Anterior cingulate cortex (tissue), 58 donors: Measurements from ENCODE around the gene LILRA5.
"Not testable (repeated sequence)": the region's sequence is repeated elsewhere in the genome, so short reads cannot be mapped to it uniquely, and the experiment has no call there.

ENCODE experiments used
- DNase-seq, 58 donors: peaks; one replicate each; lab custom pipeline; 2025; lab: John Stamatoyannopoulos, UW

The LILRA5 gene

GRCh38 chr19:54307389-54308020, 5.5 kb downstream of the LILRA5 start:
- no peak for DNase-seq

- no peak for DNase-seq
Measured at GRCh38 chr19:54305141-54305540, 7.8 kb downstream of the LILRA5 start.

GRCh38 chr19:54302257-54302656, 10.7 kb downstream of the LILRA5 start:
- DNase-seq: no peak

- no peak for DNase-seq
Measured at GRCh38 chr19:54299515-54299914, 13.5 kb downstream of the LILRA5 start.

GRCh38 chr19:54299126-54299498, 13.9 kb downstream of the LILRA5 start:
- no peak for DNase-seq

- DNase-seq: no peak
Measured at GRCh38 chr19:54298357-54299125, 14.4 kb downstream of the LILRA5 start.

GRCh38 chr19:54297759-54298305, 15.1 kb downstream of the LILRA5 start:
- no peak for DNase-seq

GRCh38 chr19:54294539-54294938, 18.4 kb downstream of the LILRA5 start:
- no peak for DNase-seq

- DNase-seq: not testable (repeated sequence)
Measured at GRCh38 chr19:54289160-54289559, 23.8 kb downstream of the LILRA5 start.

GRCh38 chr19:54287456-54287855, 25.5 kb downstream of the LILRA5 start:
- peak in 1 of 58 donors; percentile 7 for DNase-seq

- DNase-seq: not testable (repeated sequence)
Measured at GRCh38 chr19:54286283-54286682, 26.7 kb downstream of the LILRA5 start.

- DNase-seq: not testable (repeated sequence)
Measured at GRCh38 chr19:54285427-54286056, 27.4 kb downstream of the LILRA5 start.

- DNase-seq: no peak
Measured at GRCh38 chr19:54282686-54283470, 30.1 kb downstream of the LILRA5 start.

- DNase-seq: not testable (repeated sequence)
Measured at GRCh38 chr19:54281729-54282075, 31.3 kb downstream of the LILRA5 start.

GRCh38 chr19:54281007-54281728, 31.8 kb downstream of the LILRA5 start, which contains the start of gene LILRB2:
Gene LILRB2 (minus strand): TSS chr19:54281110. CDS start chr19:54280496, 614 bp downstream.
- DNase-seq: peak in 1 of 58 donors; percentile 4

- DNase-seq: peak in 3 of 58 donors; percentile 7 to 30 (median 16)
Measured at GRCh38 chr19:54280441-54280840, 32.5 kb downstream of the LILRA5 start.

GRCh38 chr19:54280025-54280424, 32.9 kb downstream of the LILRA5 start:
- DNase-seq: not testable (repeated sequence)

GRCh38 chr19:54279406-54279962, 33.5 kb downstream of the LILRA5 start:
- DNase-seq: no peak

GRCh38 chr19:54278571-54279195, 34.3 kb downstream of the LILRA5 start:
- not testable (repeated sequence) for DNase-seq
